Gastrocnemius medialis (tissue), 4 donors: Measurements from ENCODE around the gene CDO1. TPM values are rescaled to one million over a fixed set of nuclear protein-coding genes. Genes with fewer than 3 reads are reported as not detected.

ENCODE experiments used
- ATAC-seq, 2 donors: fragments of 150-250 bp; one replicate each; pipeline ENCODE4 v1.9.1; 2016
- DNase-seq, 2 donors: peaks; one replicate each; pipeline ENCODE4 v3.0.0-alpha.2; 2019
- H3K27ac ChIP-seq, 4 donors: fragments of 200-600 bp; sonication (generic); 1 replicate in 1 of 4; 2 replicates in 3 of 4; pipeline ENCODE4 v1.5.1; 2016 to 2018; ENCODE audit warnings: mild to moderate bottlenecking in 2 of 4, moderate library complexity in 1 of 4
- H3K27me3 ChIP-seq, 3 donors: fragments of 200-600 bp; sonication (generic) in 2 of 3; 1 replicate in 1 of 3; 2 replicates in 2 of 3; pipeline versions ENCODE4 v1.5.1 to v1.6.0; 2016 to 2019; ENCODE audit warnings: mild to moderate bottlenecking in 1 of 3, moderate library complexity in 1 of 3
- H3K36me3 ChIP-seq, 2 donors: fragments of 200-600 bp; sonication (generic) in 1 of 2; one replicate each; pipeline ENCODE4 v1.5.1; 2017 to 2018
- H3K4me1 ChIP-seq, 2 donors: fragments of 200-600 bp; sonication (generic) in 1 of 2; one replicate each; pipeline ENCODE4 v1.5.1; 2016 to 2017; ENCODE audit warnings: mild to moderate bottlenecking in 2 of 2
- H3K4me3 ChIP-seq, 4 donors: fragments of 200-600 bp; sonication (generic) in 3 of 4; 1 replicate in 1 of 4; 2 replicates in 3 of 4; pipeline ENCODE4 v1.5.1; 2016 to 2019; ENCODE audit warnings: mild to moderate bottlenecking in 2 of 4
- H3K9me3 ChIP-seq, 3 donors: fragments of 200-600 bp; sonication (generic) in 2 of 3; 1 replicate in 1 of 3; 2 replicates in 2 of 3; pipeline ENCODE4 v1.5.1; 2016 to 2019
- POLR2A ChIP-seq, 2 donors: fragments of 450-650 bp; IDR thresholded peaks; one replicate each; pipeline ENCODE4 v1.6.1; 2017; ENCODE audit warnings: antibody characterized with exemption in 2 of 2, mild to moderate bottlenecking in 2 of 2, moderate library complexity in 2 of 2
- in situ Hi-C, 4 donors: fragments of 200-750 bp; cut with MboI; loops; one replicate each; pipeline versions ENCODE4 v1.15.0 to v1.8.0; 2017; ENCODE audit warnings: low sequenced_read_pairs in 4 of 4
- intact Hi-C: fragments of 100-400 bp; cut with DNase I; formaldehyde crosslinking; loops from one replicate; pipeline ENCODE4 v1.15.1; 2023; ENCODE audit warnings: low total_unique reads
- total RNA-seq, 4 donors: library from RNA; depleted of rRNA; stranded (reverse); fragments of >200 nt; gene quantifications; one replicate each; pipeline versions ENCODE4 v1.1.0 to v1.2.3, GENCODE V29; 2016
- TF ChIP-seq, protein P1 (sequence below), 5 experiments: fragments of 450-650 bp in 3 of 5; fragments of 200-600 bp in 2 of 5; sonication (generic) in 2 of 5; IDR thresholded peaks in 4 of 5; conservative IDR thresholded peaks in 1 of 5; 1 replicate in 4 of 5; 2 replicates in 1 of 5; pipeline ENCODE4 v1.5.1; 2016 to 2019; ENCODE audit warnings: antibody characterized with exemption in 5 of 5, mild to moderate bottlenecking in 3 of 5, moderate library complexity in 3 of 5

CDO1 gene
- total RNA-seq = 10 to 100 TPM; 21.6 to 28.4 (median 23.7) TPM

DNA sequence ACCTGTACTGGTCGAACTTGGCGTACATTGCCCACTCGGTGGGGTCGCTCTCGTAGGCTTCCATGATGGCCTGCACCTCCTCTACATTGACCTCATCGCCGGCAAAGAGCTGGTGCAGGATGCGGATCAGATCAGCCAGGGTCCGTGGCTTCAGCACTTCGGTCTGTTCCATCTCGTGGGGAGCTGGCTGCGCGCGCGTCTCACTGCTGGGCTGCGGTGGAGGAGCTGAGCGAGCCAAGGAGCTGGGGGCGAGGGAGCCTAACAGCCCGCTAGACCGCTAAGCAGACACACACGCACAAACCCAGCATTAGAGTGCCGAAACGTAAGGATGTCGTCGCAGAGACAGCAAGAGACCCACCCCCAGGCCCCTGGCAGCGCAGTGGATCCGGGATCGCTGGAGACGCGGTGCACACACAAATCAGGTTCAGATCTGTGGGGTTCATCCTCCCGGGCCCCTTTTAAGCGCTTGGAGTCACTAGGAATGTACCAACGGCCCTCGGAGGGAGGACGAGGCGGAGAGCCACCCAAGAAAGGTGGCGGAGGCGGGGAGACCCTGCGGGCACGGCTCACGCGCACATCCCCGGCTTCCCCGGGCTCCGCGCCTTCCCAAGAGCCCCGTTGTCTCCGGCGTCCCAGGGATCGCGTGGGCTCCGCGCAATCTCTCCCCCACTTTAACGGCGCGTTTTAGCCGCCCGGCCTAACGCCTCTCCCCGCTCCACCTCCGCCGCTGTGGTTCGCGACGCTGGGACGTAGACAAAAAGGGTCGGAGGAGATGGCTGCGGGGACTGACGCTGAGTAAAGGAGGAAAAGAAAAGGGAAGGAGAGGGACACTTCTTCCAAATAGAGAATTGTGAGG lies at the start of gene CDO1:
Gene CDO1 (minus strand): TSS at position 434 of the 856 bp plus-strand sequence. CDS start 262 bp downstream, at position 172.
- DNase-seq = peak; percentile 27 to 38
- peak; percentile 71 to 72 for ATAC-seq
- peak; percentile 24 to 50 for TF ChIP-seq POLR2A (IDR thresholded peaks at IDR 0.05)
- TF ChIP-seq, protein P1, sequence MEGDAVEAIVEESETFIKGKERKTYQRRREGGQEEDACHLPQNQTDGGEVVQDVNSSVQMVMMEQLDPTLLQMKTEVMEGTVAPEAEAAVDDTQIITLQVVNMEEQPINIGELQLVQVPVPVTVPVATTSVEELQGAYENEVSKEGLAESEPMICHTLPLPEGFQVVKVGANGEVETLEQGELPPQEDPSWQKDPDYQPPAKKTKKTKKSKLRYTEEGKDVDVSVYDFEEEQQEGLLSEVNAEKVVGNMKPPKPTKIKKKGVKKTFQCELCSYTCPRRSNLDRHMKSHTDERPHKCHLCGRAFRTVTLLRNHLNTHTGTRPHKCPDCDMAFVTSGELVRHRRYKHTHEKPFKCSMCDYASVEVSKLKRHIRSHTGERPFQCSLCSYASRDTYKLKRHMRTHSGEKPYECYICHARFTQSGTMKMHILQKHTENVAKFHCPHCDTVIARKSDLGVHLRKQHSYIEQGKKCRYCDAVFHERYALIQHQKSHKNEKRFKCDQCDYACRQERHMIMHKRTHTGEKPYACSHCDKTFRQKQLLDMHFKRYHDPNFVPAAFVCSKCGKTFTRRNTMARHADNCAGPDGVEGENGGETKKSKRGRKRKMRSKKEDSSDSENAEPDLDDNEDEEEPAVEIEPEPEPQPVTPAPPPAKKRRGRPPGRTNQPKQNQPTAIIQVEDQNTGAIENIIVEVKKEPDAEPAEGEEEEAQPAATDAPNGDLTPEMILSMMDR (IDR thresholded peaks at IDR 0.05 in 4 of 5, conservative IDR thresholded peaks at IDR 0.05 in 1 of 5) = no peak
- in situ Hi-C loops = no loop called here
- intact Hi-C loops = no loop called here
- peaks cover 29 to 43% (median 39%) of the 10 kb centered on the region in 3 donors for H3K27me3 ChIP-seq
- peak within 1 kb of the TSS; percentile 42 to 63 (median 48) for H3K27ac ChIP-seq
- no peaks in the 10 kb centered on the region for H3K36me3 ChIP-seq
- H3K4me3 ChIP-seq = peak within 1 kb of the TSS; percentile 44 to 54 (median 53)
- H3K4me1 ChIP-seq = peaks cover 0 to 8% of the 10 kb centered on the region in 2 donors
- H3K9me3 ChIP-seq = no peaks in the 10 kb centered on the region

GRCh38 chr5:115859378-115859777 lies 42.9 kb upstream of the CDO1 start:
- no peaks in the 10 kb centered on the region for H3K36me3 ChIP-seq
- no peak overlapping the region for H3K27ac ChIP-seq
- TF ChIP-seq, protein P1 (IDR thresholded peaks at IDR 0.05 in 4 of 5, conservative IDR thresholded peaks at IDR 0.05 in 1 of 5) = no peak
- TF ChIP-seq POLR2A (IDR thresholded peaks at IDR 0.05) = no peak
- peaks cover 32 to 35% of the 10 kb centered on the region in 2 donors for H3K4me1 ChIP-seq
- no peaks in the 10 kb centered on the region for H3K9me3 ChIP-seq
- H3K4me3 ChIP-seq = no peak overlapping the region
- ATAC-seq (no peak), DNase-seq (no peak)
- no peaks in the 10 kb centered on the region for H3K27me3 ChIP-seq
- intact Hi-C loops (no loop called here), in situ Hi-C loops (loop anchor here in 1 of 4 donors (25.0 kb wide), 1 partner anchor 547 kb away; no protein-coding TSS in a partner anchor)

- in situ Hi-C loops (loop anchor here in 1 of 4 donors (25.0 kb wide), 1 partner anchor 546 kb away; no protein-coding TSS in a partner anchor), intact Hi-C loops (no loop called here)
- Histone ChIP-seq H3K4me3 (no peak overlapping the region), H3K4me1 (peaks cover 32 to 35% of the 10 kb centered on the region in 2 donors), H3K36me3 (no peaks in the 10 kb centered on the region), H3K9me3 (peaks cover 0 to 7% (median 0%) of the 10 kb centered on the region in 3 donors), H3K27me3 (no peaks in the 10 kb centered on the region), H3K27ac (no peak overlapping the region)
- no peak for TF ChIP-seq POLR2A (IDR thresholded peaks at IDR 0.05)
- DNase-seq (no peak), ATAC-seq (no peak)
Measured at GRCh38 chr5:115858396-115858795, 41.9 kb upstream of the CDO1 start.

GRCh38 chr5:115857626-115858349 lies 41.3 kb upstream of the CDO1 start:
- Histone ChIP-seq H3K27me3 (no peaks in the 10 kb centered on the region), H3K9me3 (peaks cover 0 to 9% (median 0%) of the 10 kb centered on the region in 3 donors), H3K27ac (no peak overlapping the region), H3K36me3 (no peaks in the 10 kb centered on the region), H3K4me1 (peaks cover 32 to 35% of the 10 kb centered on the region in 2 donors), H3K4me3 (no peak overlapping the region)
- intact Hi-C loops (loop anchor here (2.0 kb wide), 1 partner anchor 15 kb away; no protein-coding TSS in a partner anchor), in situ Hi-C loops (loop anchor here in 1 of 4 donors (25.0 kb wide), 1 partner anchor 545 kb away; no protein-coding TSS in a partner anchor)
- no peak for TF ChIP-seq POLR2A (IDR thresholded peaks at IDR 0.05)
- TF ChIP-seq, protein P1 (IDR thresholded peaks at IDR 0.05 in 4 of 5, conservative IDR thresholded peaks at IDR 0.05 in 1 of 5) = no peak
- ATAC-seq (peak in 1 of 2 donors; percentile 38), DNase-seq (no peak)
